ENCODE data around the gene GNL2. TPM values are rescaled to one million over a fixed set of nuclear protein-coding genes. Genes with fewer than 3 reads are reported as not detected.
"Not testable (repeated sequence)": the region's sequence is repeated elsewhere in the genome, so short reads cannot be mapped to it uniquely, and the experiment has no call there.

GNL2 gene
- total RNA-seq, 2 donors from 2014 or later, result 28.4 to 35.9 TPM

DNA sequence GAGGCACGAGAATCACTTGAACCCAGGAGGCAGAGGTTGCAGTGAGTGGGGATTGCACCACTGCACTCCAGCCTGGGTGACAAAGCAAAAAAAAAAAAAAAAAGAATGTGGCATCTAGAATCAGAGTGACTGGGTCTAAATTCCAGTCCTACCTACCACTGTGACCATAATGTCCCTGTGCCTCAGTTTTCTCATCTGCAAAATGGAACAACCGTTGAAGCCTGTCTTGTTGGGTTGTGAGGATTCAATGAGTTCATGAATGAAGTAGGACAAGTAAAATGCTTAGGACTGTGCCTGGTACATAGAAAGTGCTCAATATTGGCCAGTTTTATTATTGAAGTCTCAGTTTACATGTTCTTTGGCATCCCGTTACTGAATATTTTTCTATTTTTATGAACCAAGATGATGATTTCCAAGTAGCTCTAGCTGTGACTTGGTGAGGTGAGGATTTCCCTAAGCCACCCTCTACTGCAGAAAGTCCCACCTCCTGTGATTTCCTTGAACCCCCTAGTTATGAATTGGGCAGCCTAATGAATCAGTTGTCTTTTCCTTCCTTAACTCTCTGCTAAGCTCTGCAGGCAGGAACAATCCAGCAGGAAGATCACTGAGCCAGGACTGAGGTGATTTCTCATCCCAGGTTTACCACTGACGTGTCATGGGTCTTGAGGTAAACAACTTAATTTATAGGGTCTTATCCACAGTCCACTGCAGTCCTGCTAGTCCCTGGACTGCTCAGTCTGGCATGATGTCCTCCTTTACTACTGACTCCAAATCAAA, 62.2 kb downstream of the GNL2 start:
- intact Hi-C loops (cut with DNase I), result no loop called here
- Histone ChIP-seq H3K9ac (ENCODE audit: low read depth in 2 of 2, low read length in 2 of 2) (no peak overlapping the region), H3K36me3 (no peaks in the 10 kb centered on the region), H3K4me3 (no peak overlapping the region), H3K9me3 (no peaks in the 10 kb centered on the region), H3K27me3 (no peaks in the 10 kb centered on the region), H3K27ac (no peak overlapping the region), H3K4me1 (no peaks in the 10 kb centered on the region)
- no peak for DNase-seq
- TF ChIP-seq, protein P1, sequence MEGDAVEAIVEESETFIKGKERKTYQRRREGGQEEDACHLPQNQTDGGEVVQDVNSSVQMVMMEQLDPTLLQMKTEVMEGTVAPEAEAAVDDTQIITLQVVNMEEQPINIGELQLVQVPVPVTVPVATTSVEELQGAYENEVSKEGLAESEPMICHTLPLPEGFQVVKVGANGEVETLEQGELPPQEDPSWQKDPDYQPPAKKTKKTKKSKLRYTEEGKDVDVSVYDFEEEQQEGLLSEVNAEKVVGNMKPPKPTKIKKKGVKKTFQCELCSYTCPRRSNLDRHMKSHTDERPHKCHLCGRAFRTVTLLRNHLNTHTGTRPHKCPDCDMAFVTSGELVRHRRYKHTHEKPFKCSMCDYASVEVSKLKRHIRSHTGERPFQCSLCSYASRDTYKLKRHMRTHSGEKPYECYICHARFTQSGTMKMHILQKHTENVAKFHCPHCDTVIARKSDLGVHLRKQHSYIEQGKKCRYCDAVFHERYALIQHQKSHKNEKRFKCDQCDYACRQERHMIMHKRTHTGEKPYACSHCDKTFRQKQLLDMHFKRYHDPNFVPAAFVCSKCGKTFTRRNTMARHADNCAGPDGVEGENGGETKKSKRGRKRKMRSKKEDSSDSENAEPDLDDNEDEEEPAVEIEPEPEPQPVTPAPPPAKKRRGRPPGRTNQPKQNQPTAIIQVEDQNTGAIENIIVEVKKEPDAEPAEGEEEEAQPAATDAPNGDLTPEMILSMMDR (IDR thresholded peaks at IDR 0.05), result no peak

DNA sequence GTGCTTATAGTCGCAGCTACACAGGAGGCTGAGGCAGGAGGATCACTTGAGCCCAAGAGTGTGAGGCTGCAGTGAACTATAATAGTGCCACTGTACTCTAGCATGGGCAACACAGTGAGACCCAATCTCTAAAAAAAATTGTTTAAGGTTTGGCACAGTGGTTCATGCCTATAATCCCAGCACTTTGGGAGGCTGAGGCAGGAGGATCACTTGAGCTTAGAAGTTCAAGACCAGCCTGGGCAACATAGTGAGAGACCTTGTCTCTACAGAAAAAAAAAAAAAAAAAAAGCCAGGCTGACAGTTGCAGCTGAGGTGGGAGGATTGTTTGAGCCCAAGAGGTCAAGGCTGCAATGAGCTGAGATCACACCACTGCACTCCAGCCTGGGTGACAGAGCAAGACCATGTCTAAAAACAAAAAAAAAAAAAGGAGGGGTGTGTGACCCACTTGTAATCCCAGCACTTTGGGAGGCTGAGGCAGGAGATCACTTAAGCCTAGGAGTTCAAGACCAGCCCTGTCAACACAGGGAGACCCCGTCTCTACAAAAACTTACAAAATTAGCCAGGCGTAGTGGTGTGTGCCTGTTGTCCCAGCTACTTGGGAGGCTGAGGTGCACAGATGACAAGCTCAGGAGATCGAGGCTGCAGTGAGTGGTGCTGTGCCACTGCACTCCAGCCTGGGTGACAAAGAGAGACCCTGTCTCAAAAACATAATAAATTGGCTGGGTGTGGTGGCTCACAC, 63.1 kb downstream of the GNL2 start:
- H3K9me3 ChIP-seq, result not testable (repeated sequence)

DNA sequence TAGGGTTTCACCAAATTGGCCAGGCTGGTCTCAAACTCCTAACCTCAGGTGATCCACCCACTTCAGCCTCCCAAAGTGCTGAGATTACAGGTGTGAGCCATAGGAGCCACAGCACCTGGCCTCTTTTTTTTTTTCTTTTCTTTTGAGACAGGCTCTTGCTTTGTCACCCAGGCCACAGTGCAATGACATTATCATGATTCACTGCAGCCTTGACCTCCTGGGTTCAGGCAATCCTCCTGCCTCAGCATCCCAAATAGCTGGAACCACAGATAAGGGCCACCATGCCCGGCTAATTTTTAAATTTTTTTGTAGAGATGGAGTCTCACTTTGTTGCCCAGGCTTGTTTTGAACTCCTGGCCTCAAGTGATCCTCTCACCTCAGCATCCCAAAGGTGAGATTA, 65.8 kb downstream of the GNL2 start:
- DNase-seq; H3K4me1 ChIP-seq; H3K4me3 ChIP-seq; H3K27me3 ChIP-seq; intact Hi-C loops (cut with DNase I); H3K36me3 ChIP-seq; H3K27ac ChIP-seq; H3K9ac ChIP-seq (ENCODE audit: low read depth in 2 of 2, low read length in 2 of 2); H3K9me3 ChIP-seq: not testable (repeated sequence)

More for the DNA sequence above, 63.1 kb downstream of the GNL2 start:
- H3K27ac ChIP-seq; DNase-seq; H3K27me3 ChIP-seq; H3K4me1 ChIP-seq; H3K4me3 ChIP-seq; intact Hi-C loops (cut with DNase I); H3K36me3 ChIP-seq; H3K9ac ChIP-seq (ENCODE audit: low read depth in 2 of 2, low read length in 2 of 2): not testable (repeated sequence)

DNA sequence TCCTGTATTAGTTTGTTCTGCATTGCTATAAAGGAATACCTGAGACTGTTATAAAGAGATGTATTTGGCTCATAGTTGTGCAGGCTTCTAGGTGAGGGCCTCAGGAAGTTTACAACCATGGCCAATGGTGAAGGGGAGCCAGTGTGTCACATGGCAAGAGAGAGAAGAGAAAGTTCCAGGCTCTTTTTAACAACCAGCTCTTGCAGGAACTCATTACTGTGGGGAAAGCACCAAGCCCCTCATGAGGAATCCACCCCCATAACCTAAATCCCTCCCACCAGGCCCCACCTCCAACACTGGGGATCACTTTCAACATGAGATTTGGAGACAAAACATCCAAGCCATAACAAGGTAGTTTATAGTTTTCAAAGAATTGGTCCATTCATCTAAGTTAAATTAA, 76.1 kb downstream of the GNL2 start:
- Histone ChIP-seq H3K27ac (no peak overlapping the region), H3K4me3 (no peak overlapping the region)

DNA sequence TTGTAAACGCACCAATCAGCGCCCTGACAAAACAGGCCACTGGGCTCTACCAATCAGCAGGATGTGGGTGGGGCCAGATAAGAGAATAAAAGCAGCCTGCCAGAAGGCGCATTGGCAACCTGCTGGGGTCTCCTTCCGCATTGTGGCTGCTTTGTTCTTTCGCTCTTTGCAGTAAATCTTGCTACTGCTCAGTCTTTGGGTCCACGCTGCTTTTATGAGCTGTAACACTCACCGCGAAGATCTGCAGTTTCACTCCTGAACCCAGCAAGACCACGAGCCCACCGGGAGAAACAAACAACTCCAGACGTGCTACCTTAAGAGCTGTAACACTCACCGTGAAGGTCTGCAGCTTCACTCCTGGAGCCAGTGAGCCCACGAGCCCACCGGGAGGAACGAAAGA, 76.8 kb downstream of the GNL2 start:
- H3K4me3 ChIP-seq; H3K4me1 ChIP-seq; DNase-seq; H3K27ac ChIP-seq; H3K36me3 ChIP-seq; H3K27me3 ChIP-seq; H3K9me3 ChIP-seq; intact Hi-C loops (cut with DNase I); H3K9ac ChIP-seq (ENCODE audit: low read depth in 2 of 2, low read length in 2 of 2): not testable (repeated sequence)

More for the DNA sequence above, 76.1 kb downstream of the GNL2 start:
- intact Hi-C loops (cut with DNase I), result no loop called here
- Histone ChIP-seq H3K9ac (ENCODE audit: low read depth in 2 of 2, low read length in 2 of 2) (no peak overlapping the region), H3K9me3 (no peaks in the 10 kb centered on the region), H3K36me3 (no peaks in the 10 kb centered on the region), H3K4me1 (no peaks in the 10 kb centered on the region), H3K27me3 (no peaks in the 10 kb centered on the region)
- DNase-seq, result no peak
- TF ChIP-seq, protein P1 (IDR thresholded peaks at IDR 0.05), result no peak

DNA sequence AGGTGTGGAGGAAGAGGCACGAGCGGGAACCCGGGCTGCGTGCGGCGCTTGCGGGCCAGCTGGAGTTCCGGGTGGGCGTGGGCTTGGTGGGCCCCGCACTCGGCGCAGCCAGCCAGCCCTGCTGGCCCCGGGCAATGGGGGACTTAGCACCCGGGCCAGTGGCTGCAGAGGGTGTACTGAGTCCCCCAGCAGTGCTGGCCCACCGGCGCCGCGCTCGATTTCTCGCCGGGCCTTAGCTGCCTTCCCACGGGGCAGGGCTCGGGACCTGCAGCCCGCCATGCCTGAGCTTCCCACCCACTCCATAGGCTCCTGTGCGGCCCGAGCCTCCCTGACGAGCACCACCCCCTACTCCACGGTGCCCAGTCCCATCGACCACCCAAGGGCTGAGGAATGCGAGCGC, 77.5 kb downstream of the GNL2 start:
- not testable (repeated sequence) for DNase-seq, H3K27me3 ChIP-seq

DNA sequence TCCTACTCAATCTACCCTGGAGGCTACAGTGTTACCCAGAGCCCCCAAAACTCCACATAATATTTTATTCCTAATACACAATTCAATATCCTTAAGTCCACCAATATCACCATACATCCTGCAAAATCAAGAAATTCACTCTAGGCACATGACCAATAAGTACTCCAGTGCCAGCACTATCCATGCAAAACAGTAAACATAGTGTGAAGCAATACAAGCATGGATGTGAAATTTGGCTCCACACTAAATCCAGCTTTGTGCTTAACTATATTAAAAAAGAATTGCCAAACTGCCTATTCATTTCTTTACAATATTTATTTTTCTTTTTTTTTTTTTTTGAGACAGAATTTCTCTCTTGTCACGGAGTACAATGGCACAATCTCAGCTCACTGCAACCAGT, 78.2 kb downstream of the GNL2 start:
- Histone ChIP-seq H3K4me1 (peaks cover 6% of the 10 kb centered on the region), H3K27ac (no peak overlapping the region), H3K27me3 (no peaks in the 10 kb centered on the region), H3K4me3 (no peak overlapping the region), H3K9me3 (no peaks in the 10 kb centered on the region), H3K9ac (ENCODE audit: low read depth in 2 of 2, low read length in 2 of 2) (no peak overlapping the region), H3K36me3 (no peaks in the 10 kb centered on the region)
- TF ChIP-seq, protein P1 (IDR thresholded peaks at IDR 0.05), result no peak
- DNase-seq, result no peak
- intact Hi-C loops (cut with DNase I), result no loop called here

More for the DNA sequence above, 77.5 kb downstream of the GNL2 start:
- H3K36me3 ChIP-seq; intact Hi-C loops (cut with DNase I); H3K4me3 ChIP-seq; H3K9me3 ChIP-seq; H3K4me1 ChIP-seq; H3K27ac ChIP-seq; H3K9ac ChIP-seq (ENCODE audit: low read depth in 2 of 2, low read length in 2 of 2): not testable (repeated sequence)

Other genes starting within 250 kb of the GNL2 start
- gene ZC3H12A, start 121.4 kb downstream of the GNL2 start, total RNA-seq, result 10 to 100 TPM; 18.2 to 35.4 TPM
- 10 to 100 TPM; 32.9 to 40.6 TPM for gene MEAF6, start 81.2 kb downstream of the GNL2 start, total RNA-seq
- gene SNIP1, start 41.6 kb downstream of the GNL2 start, total RNA-seq, result 10 to 100 TPM; 13.0 to 17.0 TPM
- gene DNALI1, start 39.0 kb downstream of the GNL2 start, total RNA-seq, result 1 to 10 TPM; 1.9 to 4.1 TPM
- gene RSPO1, start 39.0 kb upstream of the GNL2 start, total RNA-seq, result under 1 TPM; 0.27 to 0.32 TPM
- 10 to 100 TPM; 14.9 to 44.5 TPM for gene CDCA8, start 96.6 kb upstream of the GNL2 start, total RNA-seq
- 10 to 100 TPM; 26.1 to 29.6 TPM for gene EPHA10, start 169.2 kb upstream of the GNL2 start, total RNA-seq
- gene MANEAL, start 197.9 kb upstream of the GNL2 start, total RNA-seq, result 10 to 100 TPM in 1 of 2 donors, 1 to 10 TPM in 1; 6.6 to 18.2 TPM
- gene C1orf122, start 211.9 kb upstream of the GNL2 start, total RNA-seq, result 10 to 100 TPM; 28.3 to 51.4 TPM
- 10 to 100 TPM; 14.4 to 16.3 TPM for gene YRDC, start 212.3 kb upstream of the GNL2 start, total RNA-seq

Measured in colonic mucosa (tissue), 4 donors.